OCI-LY1 (cell line): ENCODE measurements around the gene PRLR.

Source experiments
- CTCF ChIP-seq: fragments of 200-600 bp; sonication (generic), shearing (Covaris generic); IDR thresholded peaks from 2 replicates; pipeline ENCODE4 v1.5.1; 2017; ENCODE audit warnings: mild to moderate bottlenecking, antibody characterized with exemption, low read length, moderate library complexity, mixed read lengths
- EZH2 ChIP-seq: fragments of 200-600 bp; sonication (generic), shearing (Covaris generic); IDR thresholded peaks from 2 replicates; pipeline ENCODE4 v1.8.0; 2017; ENCODE audit warnings: borderline replicate concordance, mixed run types, mild to moderate bottlenecking, antibody characterized with exemption, low read length, moderate library complexity, mixed read lengths

GRCh38 chr5:35016174-35017051, 213.9 kb downstream of the PRLR start:
- TF ChIP-seq CTCF (no peak), EZH2 (no peak)
